ENCODE measurements around the gene EPHA8.

- TF ChIP-seq SUZ12 (IDR thresholded peaks at IDR 0.05) (no peak), BHLHE40 (IDR thresholded peaks at IDR 0.05; ENCODE audit: borderline replicate concordance) (no peak), CTBP1 (IDR thresholded peaks at IDR 0.05; ENCODE audit: borderline replicate concordance) (no peak), TARDBP (IDR thresholded peaks at IDR 0.05) (no peak), NFRKB (IDR thresholded peaks at IDR 0.05) (no peak), SP1 (IDR thresholded peaks at IDR 0.05) (no peak)
These were observed 46.0 kb downstream of the EPHA8 start for GRCh38 chr1:22609291-22609690.
